ENCODE data around the gene EIPR1. TPM values are rescaled to one million over a fixed set of nuclear protein-coding genes. Genes with fewer than 3 reads are reported as not detected.

The EIPR1 gene
- total RNA-seq, 2 donors from 2014 or later = 13.5 TPM

DNA sequence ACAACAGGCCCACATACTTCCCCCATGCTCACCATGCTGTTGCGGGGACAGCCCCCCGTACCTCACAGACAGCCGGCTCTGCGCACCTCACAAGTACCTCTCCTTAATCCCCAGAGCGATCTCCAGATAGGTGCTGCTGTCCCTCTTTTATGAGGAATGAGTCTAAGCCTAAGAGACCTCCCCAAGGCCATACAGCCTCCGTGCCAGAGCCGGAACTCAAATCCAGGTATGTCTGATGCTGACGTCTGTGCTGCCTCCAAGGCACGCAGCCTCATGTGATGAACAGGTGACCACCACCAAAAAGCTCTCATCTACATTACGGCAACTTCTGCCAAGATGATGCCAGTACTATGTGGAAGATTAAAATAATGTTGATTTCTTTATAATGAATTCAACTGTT is 85.2 kb downstream of the EIPR1 start:
- Histone ChIP-seq H3K4me1 (no peaks in the 10 kb centered on the region), H3K36me3 (replicated peaks in 1 of 2; ENCODE audit: insufficient read depth in 1 of 2, low read depth in 2 of 2) (no peaks in the 10 kb centered on the region), H3K9me3 (no peaks in the 10 kb centered on the region), H3K27me3 (no peaks in the 10 kb centered on the region), H3K4me3 (no peak overlapping the region), H3K27ac (no peak overlapping the region)
- 96% methylated on average over 10 of the region's 10 CpGs for WGBS, 2 donors
- ATAC-seq (no peak), DNase-seq (no peak)
- intact Hi-C loops (cut with DNase I) = no loop called here
- TF ChIP-seq CTCF (IDR thresholded peaks at IDR 0.05) (no peak), POLR2A (IDR thresholded peaks at IDR 0.05) (no peak)

DNA sequence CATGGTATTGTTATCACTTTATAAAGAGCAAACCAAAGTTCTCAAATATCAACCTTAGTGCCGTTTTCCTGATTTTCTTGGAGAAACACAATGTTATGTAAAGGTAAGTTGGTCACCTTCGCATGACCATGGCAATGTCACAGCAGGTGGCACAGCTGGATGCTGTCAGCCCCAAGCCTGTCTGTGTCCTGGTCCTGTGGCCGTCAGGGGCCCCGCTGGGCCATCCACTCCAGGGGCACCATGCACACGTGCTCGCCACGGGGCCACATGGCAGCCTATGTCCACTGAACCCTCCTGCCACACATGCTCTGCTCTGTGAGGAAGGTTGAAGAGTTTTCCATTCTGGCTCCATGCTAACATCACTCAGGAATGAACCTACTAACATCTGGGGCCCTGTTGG is 85.9 kb downstream of the EIPR1 start:
- Histone ChIP-seq H3K4me1 (no peaks in the 10 kb centered on the region), H3K9me3 (no peaks in the 10 kb centered on the region), H3K36me3 (replicated peaks in 1 of 2; ENCODE audit: insufficient read depth in 1 of 2, low read depth in 2 of 2) (no peaks in the 10 kb centered on the region), H3K4me3 (no peak overlapping the region), H3K27me3 (no peaks in the 10 kb centered on the region), H3K27ac (no peak overlapping the region)
- 90 to 91% methylated on average over 4 to 7 of the region's 7 CpGs for WGBS, 2 donors
- DNase-seq = no peak
- intact Hi-C loops (cut with DNase I) = no loop called here
- no peak for TF ChIP-seq CTCF (IDR thresholded peaks at IDR 0.05)
- no peak for ATAC-seq

- no peak overlapping the region for H3K27ac ChIP-seq
- no peak overlapping the region for H3K4me3 ChIP-seq
- no peaks in the 10 kb centered on the region for H3K9me3 ChIP-seq
- TF ChIP-seq POLR2A (IDR thresholded peaks at IDR 0.05) (no peak), CTCF (IDR thresholded peaks at IDR 0.05) (no peak)
- ATAC-seq (no peak), DNase-seq (peak in 1 of 4 donors; percentile 1)
- intact Hi-C loops (cut with DNase I) = no loop called here
- WGBS, 2 donors = 96 to 98% methylated on average over 8 to 9 of the region's 9 CpGs
- no peaks in the 10 kb centered on the region for H3K27me3 ChIP-seq
- no peaks in the 10 kb centered on the region for H3K36me3 ChIP-seq (replicated peaks in 1 of 2; ENCODE audit: insufficient read depth in 1 of 2, low read depth in 2 of 2)
- H3K4me1 ChIP-seq = no peaks in the 10 kb centered on the region
These were observed 86.5 kb downstream of the EIPR1 start for GRCh38 chr2:3291113-3291512.

- H3K36me3 ChIP-seq (replicated peaks in 1 of 2; ENCODE audit: insufficient read depth in 1 of 2, low read depth in 2 of 2) = no peaks in the 10 kb centered on the region
- DNase-seq (peak in 1 of 4 donors; percentile 8), ATAC-seq (no peak)
- H3K4me1 ChIP-seq = no peaks in the 10 kb centered on the region
- H3K9me3 ChIP-seq = no peaks in the 10 kb centered on the region
- no peak overlapping the region for H3K4me3 ChIP-seq
- TF ChIP-seq CTCF (IDR thresholded peaks at IDR 0.05) = no peak
- no peak for TF ChIP-seq POLR2A (IDR thresholded peaks at IDR 0.05)
- H3K27ac ChIP-seq = no peak overlapping the region
- no peaks in the 10 kb centered on the region for H3K27me3 ChIP-seq
- 72 to 87% methylated on average over 6 to 12 of the region's 12 CpGs for WGBS, 2 donors
- intact Hi-C loops (cut with DNase I) = no loop called here
These were observed 87.0 kb downstream of the EIPR1 start for GRCh38 chr2:3290655-3291054.

- Histone ChIP-seq H3K36me3 (replicated peaks in 1 of 2; ENCODE audit: insufficient read depth in 1 of 2, low read depth in 2 of 2) (no peaks in the 10 kb centered on the region), H3K4me3 (no peak overlapping the region), H3K9me3 (no peaks in the 10 kb centered on the region), H3K27me3 (no peaks in the 10 kb centered on the region), H3K4me1 (no peaks in the 10 kb centered on the region), H3K27ac (no peak overlapping the region)
- DNase-seq (peak in 1 of 4 donors; percentile 5), ATAC-seq (no peak)
- WGBS, 2 donors = 95% methylated on average over 8 of the region's 8 CpGs
- intact Hi-C loops (cut with DNase I) = no loop called here
- no peak for TF ChIP-seq POLR2A (IDR thresholded peaks at IDR 0.05)
- no peak for TF ChIP-seq CTCF (IDR thresholded peaks at IDR 0.05)
These were observed 87.6 kb downstream of the EIPR1 start for GRCh38 chr2:3289971-3290370.
